NCI-H510A treated with DMSO at 0.1 percent for 48 hours (cell line): Measurements from ENCODE around the gene MOBP.

Experiments
- DNase-seq: peaks from one replicate; lab custom pipeline; 2025; lab: John Stamatoyannopoulos, UW

Gene MOBP

DNA sequence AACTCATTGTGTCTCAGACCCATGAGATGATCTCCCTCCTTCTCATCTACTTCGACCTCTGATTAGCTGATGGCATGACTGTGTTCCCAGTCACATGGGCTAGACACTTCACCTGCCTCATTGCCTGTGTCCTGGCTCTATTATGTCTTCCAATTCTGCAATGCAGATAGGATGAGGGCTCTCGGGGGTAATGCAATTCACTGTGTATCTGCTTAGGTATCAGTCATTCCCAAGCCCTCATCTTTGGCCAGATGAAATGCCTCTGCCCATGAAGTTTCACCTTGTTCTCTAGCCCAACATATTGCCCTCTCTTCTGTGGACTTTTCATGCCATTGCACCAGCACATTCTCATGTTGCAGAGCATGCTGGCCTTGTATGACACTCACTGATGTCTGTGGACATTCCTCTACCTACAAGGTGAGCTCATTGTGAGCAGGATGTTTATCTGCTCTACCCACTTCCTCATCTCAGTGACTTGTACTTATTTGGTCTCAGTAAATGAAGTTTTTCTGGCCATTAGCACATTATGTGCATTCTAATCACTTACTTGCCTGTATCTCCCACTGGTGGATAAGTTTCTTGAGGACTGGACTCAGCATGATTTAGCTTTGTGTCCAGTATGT lies 32.3 kb downstream of the MOBP start:
- DNase-seq = no peak

DNA sequence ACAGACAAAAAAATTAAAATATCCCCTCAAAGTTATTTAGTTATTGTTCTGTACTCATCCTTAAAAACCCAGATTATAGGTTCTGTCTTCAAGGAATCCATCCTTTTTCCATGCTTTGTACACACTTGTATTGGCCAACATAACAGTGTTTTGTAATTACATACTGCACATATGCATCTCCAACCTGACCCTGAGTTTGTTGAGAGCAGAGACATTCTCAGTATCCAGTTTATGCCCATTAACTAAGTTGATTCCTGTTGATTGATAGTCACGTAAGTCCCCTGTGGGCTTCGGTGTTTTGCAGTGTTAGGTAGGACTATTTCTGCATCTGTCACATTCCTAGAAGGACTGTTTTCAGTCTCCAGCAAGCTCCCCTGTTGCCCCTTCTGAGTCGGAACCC lies 33.6 kb downstream of the MOBP start:
- no peak for DNase-seq

DNA sequence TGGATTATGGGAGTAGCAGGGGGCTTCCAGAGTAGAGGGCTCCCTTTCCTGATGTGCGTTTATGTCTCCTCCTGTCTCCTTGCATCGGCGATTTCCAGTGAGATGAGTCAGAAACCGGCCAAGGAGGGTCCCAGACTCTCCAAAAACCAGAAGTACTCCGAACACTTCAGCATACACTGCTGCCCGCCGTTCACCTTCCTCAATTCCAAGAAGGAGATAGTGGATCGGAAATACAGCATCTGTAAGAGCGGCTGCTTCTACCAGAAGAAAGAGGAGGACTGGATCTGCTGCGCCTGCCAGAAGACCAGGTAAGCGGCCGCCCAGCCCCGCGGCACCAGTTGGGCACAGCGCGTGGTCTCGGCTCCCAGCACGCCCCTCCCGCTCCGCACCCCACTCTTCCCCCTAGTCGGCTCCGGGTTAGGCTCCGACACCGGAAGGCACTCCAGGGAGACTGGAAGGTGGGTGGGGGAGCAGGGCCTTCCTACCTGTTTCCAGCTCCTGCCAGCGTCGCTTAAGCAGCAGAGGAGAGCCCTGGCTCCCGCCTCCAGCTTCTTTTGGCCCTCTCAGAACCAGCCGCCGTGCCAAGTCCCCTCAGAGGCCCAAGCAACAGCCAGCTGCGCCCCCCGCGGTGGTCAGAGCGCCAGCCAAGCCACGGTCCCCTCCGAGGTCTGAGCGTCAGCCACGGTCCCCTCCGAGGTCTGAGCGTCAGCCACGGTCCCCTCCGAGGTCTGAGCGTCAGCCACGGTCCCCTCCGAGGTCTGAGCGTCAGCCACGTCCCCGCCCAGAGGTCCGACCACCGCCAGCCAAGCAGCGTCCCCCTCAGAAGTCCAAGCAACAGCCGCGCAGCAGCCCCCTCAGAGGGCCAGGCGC lies 34.7 kb downstream of the MOBP start:
- DNase-seq = no peak

DNA sequence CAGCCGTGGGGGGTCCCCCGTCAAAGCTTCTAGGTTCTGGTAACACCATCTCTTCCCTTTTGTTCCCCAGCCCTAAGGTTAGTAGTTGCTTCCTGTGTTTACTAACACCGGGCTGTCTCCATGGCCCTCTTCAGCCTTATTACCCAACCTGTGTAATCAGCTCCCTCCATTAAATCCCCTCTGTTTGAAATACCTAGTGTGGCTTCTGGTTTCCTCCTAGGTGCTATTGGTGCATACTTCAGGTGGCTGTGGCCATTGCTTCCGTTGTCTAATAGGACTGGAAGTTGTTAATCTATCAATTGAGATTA lies 35.3 kb downstream of the MOBP start:
- no peak for DNase-seq

DNA sequence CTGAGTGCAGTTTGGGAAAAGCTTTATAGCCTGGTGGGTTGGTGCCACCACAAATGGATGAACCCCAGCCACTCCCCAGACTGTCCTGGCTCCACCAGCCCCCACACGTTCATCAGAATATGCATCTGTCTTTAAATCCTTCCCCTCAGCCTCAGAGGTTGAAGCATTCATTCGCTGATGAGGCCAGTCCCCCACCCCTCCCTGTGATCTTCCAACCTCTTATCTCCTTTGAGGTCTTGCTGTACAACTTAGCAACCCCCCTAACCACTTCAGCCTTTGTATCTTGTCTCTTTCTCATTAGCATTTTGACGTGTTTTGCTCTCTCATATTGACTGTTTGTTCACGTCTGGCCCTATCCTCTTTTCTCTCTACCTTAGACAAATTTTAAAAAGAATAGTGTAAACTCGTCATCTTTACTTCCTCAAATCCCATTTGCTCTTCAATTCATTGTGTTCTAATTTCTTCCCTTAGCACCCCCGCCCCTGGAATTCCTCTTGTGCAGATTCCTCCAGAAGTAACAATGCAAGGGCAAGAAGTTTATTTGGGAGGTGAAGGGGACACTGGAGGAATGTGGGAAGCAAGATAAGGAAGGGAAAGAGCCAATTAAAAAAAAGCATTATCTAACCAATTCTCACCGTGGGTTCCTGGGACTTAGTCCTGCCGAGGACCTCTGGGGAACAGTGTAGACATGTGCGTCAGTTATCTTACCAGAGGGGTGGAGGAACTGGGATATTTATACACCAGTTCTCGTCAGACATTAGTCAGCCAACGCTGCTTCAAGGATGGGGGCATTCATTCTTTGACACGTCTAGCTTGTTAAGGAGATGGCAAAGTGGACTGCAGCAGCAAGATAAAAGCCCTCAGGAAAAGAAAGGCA lies 38.6 kb downstream of the MOBP start:
- DNase-seq = no peak

DNA sequence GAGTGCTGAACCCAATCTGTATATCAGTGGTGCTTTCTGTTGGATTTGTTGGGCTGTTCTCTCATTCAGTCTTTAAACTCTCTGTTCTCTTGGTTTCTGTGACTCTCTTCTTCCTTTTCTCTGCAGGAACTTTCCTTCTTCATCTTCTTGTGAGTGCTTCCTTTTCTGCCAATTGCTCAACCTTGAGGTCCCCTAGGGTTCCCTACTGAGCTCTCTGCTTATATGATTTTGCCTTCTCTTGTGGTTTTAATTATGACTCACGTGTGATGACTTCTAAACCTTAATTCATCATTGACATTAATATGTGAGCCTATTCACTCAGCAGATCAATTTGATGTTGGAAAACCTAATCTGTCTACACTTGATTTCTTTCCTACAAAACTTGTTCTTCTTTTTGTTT lies 39.4 kb downstream of the MOBP start:
- DNase-seq = no peak

DNA sequence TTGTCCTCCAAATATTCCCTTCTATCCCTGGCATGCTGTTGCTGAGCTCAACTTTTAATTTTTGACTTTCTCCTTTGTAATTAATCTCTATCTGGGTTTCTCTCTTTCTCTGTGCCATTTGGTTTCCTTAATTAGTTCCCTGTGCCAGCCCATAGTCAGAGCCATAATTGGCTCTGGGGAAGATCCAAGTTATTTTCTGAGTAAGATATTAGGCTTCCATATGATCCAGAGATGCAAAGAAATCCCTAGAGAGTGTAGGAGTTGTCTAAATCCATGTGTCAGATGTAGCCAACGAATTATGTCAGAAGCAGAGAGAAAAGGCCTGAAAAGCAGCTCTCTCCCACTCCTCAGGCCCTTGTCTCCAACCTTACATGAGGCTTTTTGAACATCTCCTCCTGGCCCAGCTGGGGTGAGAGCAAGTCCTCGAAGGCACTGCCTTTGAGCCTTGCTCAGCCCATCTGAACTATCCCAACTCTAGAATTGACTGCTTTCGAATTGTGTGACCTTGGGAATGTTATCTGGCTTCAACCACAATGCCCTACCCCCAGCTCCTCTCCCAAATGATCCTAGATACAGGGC lies 46.4 kb downstream of the MOBP start:
- no peak for DNase-seq

DNA sequence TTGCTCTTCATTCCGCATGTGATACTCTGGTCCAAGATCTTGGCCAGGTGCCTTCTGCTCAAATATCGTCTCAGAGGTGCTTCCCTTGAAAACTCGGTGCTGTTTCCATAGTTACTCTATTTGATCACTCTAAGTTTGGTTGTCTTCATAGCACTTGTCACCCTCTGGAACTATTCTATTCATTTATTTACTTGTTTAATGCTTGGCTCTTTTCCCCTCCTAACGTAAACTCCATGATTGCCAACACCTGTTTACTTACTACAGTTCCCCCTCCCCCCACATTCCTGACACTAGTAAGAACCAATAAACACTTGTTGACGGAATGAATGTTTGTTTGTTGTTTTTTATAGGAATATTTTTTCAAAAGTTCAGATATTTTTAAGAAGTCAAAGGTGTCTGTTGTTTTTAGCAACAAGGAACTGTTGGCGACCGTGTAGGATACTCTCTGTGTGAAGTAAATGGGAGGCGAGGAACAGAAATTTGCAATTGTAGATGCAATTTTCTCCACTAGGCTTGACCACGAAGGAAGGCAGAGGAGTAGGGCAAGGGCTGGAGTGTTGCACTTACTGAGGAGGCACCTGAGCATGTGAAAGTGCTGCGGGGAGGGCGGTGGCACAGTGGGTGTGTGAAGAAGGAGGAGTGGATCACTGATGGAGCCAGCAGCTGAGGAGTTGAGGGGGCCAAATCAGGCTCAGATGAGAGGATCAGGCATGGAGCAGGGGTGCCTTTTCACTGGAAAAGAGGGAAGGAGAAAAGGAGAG lies 48.4 kb downstream of the MOBP start:
- no peak for DNase-seq

DNA sequence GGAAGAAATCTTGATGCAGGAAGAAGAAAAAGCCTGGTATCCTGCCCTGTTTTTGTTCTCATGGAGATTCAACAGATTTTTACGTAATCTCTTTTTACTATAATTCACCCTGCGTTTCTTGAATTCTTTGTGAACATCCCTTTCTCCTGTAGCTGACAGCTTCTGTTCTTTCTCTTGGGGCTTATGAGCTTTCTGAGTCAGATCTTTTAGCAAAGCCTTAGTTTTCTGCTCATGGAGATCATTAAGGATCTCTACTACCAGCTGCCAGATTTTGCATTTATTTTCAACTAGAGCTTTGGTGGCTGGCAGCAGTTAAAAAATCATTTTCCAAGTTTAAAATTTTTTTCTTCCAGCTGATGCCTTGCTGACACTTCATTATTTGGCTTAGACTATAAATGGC lies 51.6 kb downstream of the MOBP start:
- DNase-seq = no peak

DNA sequence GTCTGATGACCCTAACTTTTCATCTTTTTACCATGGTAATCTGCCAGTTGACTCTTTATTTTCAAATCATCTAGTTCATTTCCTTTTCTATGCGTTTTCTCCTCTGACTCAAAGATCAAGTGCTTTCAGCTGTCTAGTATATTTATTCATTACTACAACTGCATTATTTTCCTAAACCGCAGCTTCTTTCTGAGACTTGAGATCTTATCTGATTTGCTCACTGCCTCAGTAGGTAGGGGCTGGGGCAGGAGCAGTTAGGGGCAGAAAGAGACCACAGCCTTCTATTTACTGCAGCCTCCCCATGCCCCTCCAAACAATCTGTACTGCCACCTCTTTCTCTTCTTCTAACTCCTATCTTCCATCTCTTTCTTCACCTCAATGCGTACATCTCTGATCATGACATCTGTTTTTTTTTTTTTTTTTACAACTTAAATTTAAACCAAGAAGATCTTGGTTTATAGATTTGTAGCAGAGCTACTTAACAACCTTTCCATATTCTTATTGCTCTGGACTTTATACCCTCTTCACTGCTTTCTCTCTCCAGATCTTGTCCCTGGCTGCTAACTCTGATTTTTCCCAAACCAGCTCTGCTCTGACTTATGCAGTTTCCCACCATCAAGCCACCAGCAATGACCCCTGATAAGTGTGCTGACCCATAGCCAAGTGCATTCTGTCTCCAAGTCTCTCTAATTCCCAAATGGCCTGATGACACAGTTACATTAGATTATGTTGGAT lies 52.2 kb downstream of the MOBP start:
- no peak for DNase-seq

DNA sequence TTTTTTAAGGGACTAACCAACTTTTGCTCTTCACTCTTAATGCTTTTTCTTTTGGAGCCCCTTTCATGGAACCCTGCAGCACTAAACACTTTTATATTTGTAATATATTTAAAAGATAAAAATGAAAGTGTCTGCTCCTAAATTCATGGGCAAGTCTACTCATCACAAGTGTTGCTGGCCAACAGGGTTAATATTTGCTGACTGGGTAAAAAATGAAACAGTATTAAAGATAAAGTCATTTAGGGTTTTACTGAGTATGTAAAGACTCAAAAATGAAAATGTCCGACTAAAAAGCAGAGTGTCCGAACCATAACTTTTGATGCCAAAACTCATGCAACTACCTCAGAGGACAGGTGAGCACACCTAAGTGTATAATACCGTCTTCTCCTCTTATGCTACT lies 54.0 kb downstream of the MOBP start:
- no peak for DNase-seq

DNA sequence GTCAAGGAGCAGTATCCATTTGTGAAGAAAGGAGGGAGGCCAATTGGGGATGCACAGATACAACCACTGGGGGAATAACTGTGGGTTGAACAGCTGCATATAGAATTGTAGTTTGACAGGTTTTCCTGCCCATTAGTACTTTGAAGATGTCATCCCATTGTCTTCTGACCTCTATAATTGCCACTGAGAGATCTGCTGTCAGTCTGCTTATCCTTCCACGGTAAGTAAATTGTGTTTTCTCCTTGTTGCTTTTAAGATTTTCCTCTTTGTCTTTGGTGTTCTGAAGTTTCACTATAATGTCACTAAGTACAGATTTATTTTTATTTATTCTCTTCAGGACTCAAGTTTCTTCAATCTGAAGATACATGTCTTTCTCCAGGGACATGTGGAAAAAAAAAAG lies 56.6 kb downstream of the MOBP start:
- DNase-seq = no peak

DNA sequence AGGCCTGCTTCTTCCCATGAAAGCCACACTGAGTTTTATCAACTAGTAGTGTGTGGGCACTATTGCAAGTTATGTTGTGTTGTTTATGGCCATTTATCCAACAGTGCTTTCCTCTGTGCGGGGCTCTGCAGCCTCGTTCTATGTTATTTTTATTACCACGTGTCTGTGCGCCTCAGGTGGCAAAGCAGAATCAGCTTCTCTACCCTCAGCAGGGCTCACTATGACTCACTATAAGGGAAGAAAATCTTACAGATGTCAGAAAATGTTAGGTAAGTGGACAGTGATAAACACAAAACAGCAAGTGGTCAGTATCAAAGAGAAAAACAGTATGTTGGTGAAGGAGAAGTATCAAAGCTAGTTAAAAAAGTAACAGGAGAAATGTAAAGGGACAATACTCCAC lies 61.4 kb downstream of the MOBP start:
- no peak for DNase-seq

DNA sequence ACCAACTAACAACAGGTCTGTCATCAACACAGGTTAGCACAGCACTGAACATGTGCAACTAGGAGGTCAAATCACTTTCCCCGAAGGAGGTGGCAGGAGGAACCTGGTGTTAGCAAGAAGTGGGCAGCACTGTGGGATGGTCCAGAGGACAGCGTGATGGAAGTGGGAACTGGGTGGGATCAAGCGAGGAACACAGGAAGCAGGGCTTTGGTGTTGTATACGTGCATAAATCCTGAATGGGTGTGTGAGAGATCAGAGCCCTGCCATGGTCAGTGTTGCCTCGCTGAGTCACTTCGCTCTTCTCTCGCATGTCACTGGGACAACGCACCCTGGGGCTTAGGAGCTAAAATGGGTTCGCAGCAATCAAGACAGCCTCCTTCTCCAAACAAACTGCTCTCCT lies 62.1 kb downstream of the MOBP start:
- no peak for DNase-seq

DNA sequence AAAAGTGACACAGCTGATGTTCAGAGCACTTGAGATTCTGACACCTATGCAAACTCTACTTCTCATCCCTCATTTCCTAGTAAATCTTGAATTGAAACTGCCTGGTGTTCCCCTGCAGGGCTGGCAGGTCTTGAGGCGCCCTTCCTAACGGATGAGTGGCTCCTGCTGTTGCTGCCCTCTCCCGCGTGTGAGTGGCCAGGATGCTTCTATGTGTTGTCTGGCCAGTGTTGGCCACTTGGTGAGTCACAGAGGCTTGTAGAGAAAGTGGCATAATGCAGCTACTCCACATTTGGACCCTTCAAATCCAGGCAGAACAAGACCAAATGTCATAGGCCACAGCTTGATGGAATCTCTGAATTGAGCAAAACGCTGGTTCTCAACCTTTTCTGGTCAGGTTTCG lies 63.6 kb downstream of the MOBP start:
- DNase-seq = no peak

DNA sequence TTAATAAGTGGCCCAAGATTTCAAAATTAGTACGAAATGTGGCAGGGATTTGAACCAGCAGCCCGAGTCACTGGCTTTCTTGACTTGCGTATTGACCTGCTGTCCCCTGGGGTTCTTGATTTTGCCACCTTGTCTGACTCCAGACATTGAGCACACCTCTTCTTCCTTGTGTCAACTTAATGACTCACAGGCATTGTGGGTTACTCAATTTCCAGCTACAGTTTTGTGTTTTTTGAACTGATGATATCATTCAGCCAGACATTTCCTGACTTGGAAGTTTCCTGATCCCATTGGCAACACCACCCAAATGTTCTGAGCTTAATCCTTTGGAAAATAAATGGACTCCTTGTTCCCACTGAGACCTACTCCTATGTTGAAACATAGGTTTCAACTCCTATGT lies 64.2 kb downstream of the MOBP start:
- DNase-seq = no peak

DNA sequence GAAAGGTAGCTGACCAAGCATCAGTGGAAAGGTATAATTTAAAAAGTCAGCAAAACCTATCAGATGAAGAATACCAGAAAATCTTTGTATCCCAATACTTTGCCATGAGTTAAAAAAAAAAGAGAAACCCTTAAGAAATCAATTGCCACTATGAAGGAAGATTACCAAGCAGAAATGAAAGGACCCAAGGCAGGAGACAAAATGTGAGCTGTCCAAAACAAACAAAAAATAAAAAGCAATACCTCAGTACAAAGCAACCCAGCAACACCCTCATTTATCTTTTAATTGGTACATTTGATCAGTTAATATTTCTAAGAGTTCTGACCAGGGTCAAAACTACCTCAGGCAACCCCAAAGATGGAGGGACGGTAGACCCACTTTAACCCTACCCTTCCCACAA lies 65.3 kb downstream of the MOBP start:
- no peak for DNase-seq

DNA sequence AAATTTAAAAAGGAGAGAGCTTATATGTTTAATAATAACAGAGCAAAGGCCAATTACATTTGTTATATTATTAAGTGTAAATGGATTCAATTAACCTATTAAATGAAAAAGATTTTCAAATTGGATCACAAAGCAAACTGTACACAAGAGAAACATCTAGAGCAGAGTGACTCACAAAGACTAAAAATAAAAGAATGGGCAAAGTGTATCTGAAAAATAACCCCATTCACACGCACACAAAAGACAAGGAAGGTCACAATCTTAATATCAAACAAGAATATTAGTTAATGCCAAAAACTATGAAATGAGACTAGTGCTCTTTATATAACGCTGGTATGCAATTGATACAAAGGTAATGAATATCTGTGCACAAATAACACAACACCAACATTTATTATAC lies 65.7 kb downstream of the MOBP start:
- no peak for DNase-seq

DNA sequence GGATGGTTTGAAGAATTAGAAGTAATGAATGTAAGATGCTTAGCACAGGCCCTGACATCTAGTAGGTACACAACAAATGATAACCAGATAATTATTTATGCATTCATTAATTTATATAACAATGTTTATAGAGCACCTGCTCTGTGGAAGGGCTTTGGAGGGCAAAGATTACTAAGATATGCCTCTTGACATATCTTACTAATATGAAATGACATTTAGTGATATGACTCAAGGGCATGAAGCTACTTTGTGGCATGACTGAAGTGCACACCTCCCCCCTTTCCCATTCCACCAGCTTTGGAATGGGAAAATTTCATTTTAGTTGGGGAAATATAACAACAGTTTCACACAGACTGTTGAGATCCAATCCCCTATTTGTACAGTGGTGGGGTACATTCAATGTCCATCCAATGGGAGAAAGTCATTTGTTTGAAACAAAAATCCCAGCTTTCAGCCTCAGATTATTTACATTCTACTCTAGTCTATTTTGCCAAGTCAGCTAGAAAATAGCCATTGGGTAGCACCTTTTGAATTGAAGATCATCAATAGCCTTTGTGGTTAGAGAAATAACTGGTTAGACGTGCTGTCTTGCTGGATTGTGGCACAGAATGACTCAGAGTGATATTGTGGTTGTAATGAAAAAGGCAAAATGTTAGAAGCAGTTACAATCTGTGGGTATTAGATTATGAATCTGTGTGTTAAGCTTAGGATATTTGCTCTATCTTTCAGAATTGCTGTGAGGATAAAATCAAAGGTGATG lies 72.9 kb downstream of the MOBP start:
- no peak for DNase-seq

DNA sequence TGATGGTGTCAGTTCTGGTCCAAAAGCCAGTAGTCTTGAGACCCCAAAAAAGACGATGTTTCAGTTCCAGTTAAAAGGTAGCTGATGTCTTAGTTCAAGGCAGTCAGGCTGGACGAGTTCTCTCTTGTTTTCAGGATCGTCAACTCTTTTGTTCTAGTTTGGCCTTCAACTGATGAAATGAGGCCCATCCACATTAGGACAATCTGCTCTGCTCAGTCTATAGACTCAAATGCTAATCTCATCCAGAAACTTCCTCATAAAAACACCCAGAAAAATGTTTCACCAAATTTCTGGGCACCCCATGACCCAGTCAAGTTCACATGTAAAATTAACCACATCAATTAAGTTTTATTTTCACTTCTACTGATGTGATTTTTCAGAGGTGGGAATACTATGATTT lies 74.0 kb downstream of the MOBP start:
- no peak for DNase-seq
